ENCODE measurements around the gene SLC38A3.
"Not testable (repeated sequence)": the region's sequence is repeated elsewhere in the genome, so short reads cannot be mapped to it uniquely, and the experiment has no call there.

Gene SLC38A3

DNA sequence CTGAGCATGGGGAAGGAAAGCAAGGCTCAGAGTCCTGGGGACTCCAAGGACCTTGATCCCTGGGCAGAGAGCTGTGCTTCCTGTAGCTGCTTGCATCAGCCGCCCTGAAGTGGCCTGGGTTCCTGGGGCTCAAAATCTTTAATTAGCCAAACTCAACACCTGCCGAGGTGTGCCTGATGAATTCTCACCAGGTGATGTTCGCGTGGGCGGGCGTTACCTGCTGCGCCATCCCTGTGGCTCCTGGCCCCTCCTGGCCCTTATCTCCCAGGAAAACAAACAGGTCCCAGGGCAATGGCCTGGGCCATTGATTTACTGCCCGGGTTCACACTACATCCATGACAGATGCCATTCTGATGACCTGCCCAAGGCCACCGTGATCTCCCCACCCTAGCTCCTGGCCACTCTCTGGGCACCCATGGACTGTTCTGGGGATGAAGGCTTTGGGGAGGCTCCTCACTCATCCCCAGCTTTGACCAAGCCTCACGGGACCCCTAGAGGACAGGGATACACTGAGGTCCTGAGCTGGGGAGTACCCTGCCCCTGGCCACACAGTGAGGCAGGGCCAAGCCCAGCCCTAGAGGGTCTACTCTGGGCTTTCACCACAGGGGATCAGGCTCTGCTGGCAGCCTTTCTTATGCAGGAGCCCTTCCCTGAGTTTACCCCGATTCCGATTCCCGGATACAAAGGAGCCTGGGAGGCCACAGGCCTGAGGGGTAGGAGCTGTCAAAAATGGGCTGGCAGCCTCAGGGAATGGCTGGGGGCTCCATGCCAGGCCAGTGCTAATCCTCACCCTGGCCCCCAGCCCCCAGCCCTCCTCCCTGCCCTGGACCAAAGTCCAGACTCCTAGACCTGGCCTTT lies 5.7 kb downstream of the SLC38A3 start:
- peak; percentile 82 for DNase-seq (ENCODE audit: low spot score)

DNA sequence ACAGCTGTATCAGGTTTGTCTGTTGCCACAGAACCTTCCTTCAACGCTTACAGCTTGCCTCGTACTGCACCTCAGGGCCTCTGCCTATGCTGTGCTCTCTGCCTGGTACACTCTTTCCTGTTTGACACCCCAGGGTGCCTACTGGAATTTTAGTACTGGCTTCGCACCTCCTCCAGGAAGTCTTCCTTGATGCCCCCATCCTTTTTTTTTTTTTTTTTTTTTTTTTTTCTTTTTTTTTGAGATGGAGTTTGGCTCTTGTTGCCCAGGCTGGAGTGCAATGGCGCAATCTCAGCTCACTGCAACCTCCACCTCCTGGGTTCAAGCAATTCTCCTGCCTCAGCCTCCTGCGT lies 6.3 kb downstream of the SLC38A3 start:
- DNase-seq (ENCODE audit: low spot score), result not testable (repeated sequence)

DNA sequence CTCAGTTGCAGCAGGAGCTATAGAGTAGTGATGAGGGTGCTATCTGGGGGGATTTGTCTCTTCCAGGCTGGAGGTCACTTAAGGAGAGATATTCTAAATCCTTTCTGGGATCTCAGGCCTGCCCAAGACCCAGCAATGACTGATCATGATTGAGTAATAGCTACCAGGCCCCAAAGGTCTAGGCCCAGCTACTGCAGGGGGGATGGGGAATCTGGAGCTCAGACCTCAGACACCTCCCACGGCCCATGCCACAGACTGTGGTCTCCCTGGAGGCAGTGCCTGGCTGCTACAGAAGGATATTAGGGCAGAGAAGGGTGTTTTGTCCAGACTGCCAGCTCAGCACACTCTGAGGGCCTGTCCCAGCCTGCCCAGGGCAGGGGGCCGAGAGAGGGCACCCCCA lies 6.9 kb downstream of the SLC38A3 start:
- no peak for DNase-seq (ENCODE audit: low spot score)

DNA sequence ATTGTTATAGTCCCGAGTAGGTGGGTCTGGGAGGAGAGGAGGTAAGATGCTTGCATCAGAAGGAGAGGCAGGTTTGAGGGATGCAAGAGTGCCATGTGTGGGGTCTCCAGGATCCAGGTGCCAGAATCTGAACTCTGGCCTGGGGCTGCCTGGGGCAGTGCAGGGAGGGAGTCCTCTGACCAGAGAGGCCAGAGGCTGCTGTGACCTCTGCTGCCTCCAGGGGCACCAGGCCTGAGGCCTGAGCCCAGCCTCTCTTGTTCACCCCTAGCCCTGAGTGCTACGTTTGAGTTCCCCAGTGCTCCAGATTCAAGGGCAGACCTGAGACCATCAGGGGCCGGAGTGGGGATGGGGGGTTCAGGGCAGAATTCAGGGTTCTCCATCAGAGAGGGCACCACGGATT lies 7.4 kb downstream of the SLC38A3 start:
- no peak for DNase-seq (ENCODE audit: low spot score)

DNA sequence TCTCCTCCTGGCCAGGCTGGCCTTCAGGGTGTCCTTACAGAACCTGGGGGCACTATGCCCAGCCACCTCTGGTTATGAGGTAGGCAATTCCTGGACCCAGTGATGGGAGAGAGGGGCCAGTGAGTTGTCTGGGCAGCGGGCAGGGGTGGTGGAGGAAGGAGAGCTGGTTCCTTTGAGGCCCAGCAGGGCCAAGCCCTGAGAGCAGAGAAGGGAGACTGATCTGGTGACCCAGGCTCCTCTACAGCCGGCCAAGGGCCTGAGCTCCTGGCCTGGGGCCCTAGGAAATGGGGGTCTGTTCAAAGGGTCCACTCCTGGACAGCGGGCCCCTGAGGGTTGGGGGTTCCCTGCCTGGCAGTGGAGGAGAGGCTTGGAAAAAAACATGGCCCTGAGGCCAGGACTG lies 7.9 kb downstream of the SLC38A3 start:
- DNase-seq (ENCODE audit: low spot score), result no peak

DNA sequence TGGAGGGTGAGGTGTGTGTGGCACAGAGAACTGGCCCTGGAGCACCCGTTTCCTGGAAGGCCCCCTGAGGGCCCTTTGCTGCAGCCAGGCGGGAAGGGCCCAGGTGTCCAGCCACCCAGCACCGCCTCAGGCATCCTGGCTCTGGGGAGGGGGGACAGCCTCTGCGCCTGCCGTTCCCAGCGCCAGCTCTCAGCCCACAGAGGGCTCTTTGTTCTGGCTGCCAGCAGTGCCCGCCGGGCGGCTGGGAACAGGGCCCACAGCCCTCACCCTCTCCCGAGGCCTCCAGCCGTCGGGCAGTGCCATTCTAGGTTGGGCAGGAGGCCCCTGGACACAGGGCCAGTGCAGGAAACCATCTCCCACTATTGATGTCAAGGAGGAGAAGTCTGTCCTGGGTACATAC lies 8.3 kb downstream of the SLC38A3 start:
- no peak for DNase-seq (ENCODE audit: low spot score)

DNA sequence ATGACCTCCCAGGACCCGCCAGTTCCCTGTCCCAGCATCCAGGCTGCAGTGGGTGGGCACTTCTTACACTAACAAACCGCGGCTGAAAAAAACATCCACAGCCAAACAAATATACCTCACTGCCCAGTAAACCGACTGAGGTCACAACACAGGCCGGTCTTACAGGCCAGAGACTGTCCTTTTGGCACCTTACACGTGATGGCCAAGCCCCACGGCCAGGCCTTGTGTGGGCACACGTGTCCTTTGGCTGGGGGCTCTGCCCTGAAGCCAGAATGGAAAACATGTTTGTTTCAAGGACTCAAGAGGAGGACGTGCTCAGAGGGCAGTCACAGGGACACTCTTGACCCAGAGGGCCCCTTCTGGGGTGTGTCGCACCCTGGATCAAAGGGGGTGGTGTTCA lies 9.8 kb downstream of the SLC38A3 start:
- DNase-seq (ENCODE audit: low spot score), result no peak

DNA sequence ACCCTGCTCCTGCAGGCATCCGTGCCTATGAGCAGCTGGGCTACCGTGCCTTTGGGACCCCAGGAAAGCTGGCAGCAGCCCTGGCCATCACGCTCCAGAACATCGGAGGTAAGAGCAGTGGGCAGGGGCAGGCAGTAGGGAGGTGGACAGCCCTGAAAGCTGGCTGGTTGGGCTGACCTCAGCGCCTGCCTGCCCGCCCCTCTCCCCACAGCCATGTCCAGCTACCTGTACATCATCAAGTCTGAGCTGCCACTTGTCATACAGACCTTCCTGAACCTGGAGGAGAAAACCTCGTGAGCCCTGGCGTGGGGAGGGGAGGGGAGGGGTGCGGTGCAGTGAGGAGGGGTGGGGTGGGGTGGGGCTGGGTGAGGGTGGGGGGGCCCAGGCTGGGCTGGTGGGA lies 10.5 kb downstream of the SLC38A3 start:
- no peak for DNase-seq (ENCODE audit: low spot score)

DNA sequence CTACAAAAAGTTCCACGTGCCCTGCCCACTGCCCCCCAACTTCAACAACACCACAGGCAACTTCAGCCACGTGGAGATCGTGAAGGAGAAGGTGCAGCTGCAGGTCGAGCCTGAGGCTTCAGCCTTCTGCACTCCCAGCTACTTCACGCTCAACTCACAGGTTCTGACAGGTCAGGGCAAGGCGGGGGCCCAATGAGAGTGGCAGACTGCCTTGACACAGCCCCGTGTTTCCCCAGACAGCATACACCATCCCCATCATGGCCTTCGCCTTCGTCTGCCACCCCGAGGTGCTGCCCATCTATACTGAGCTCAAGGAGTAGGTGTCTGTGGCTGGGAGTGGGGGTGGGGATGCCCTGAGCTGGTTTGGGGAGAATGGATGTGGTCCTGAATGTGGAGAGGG lies 12.6 kb downstream of the SLC38A3 start:
- DNase-seq (ENCODE audit: low spot score), result no peak

DNA sequence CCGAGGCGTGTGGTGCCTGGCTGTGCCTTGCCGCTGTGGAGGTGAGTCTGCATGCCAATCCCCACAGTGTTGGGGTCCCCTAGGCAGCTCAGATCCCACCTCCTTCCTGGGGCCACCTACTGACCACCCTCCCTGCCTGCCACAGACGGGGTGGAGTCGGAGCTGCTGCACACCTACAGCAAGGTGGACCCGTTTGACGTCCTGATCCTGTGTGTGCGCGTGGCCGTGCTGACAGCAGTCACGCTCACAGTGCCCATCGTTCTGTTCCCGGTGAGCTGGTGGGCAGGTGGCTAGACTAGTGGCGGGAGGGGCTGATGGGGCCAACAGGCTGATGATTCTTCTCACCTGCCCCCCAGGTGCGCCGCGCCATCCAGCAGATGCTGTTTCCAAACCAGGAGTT lies 13.4 kb downstream of the SLC38A3 start:
- DNase-seq (ENCODE audit: low spot score), result no peak

DNA sequence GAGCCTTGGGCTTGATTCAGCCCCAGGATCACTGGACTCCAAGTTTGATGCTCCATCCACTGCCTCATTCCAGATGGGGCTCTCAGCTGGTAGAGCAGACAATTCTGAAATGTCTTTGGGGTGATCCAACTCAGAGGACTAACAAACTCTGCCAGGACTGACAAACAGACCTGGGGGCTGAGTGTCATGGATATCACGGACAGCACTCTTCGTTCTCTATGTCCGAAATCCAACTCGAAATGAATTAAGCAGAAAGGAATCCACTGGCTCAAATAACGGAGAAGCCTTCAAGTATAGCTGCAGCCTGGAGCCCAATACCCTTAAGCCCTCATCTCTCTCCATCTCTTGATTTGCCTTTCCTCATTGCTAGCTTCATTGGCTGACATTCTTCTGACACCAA lies 14.2 kb downstream of the SLC38A3 start:
- no peak for DNase-seq (ENCODE audit: low spot score)

DNA sequence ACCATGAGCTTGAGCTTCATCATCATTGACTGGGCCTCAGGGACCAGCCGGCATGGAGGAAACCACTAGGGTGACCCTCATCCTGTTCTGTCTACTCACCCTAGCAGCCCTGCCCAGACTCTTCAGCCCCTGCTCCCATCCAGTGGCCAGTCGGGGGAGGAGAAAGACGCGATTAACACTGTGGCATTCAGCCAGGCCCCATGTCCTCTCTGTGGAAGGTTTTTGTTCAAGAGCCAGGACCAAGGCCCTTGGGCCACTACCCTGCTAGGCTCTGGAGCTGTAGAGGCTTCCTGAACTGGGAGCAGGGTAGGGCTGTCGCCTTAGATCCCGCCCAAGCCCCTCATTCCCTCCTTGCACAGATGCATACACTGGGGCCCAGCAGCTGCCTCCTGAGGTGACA lies 15.0 kb downstream of the SLC38A3 start:
- DNase-seq (ENCODE audit: low spot score), result no peak

DNA sequence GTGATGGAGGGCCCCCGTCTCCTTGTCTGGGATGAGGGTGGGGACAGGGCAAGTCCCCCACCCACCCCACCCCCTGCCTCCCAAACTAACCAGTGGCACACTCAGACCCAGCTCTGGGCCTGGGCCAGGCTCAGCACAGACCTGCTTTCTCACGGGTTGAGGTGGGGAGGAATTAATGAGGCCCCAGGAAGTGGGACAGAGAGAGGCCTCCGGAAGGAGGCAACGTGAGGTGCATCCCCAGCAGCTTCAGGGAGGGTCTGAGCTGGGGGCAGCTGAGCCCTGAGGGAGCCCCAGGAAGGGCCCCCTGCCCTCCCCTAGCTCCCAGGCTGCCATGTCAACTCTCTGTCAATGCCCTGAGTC lies 16.0 kb downstream of the SLC38A3 start:
- no peak for DNase-seq (ENCODE audit: low spot score)

DNA sequence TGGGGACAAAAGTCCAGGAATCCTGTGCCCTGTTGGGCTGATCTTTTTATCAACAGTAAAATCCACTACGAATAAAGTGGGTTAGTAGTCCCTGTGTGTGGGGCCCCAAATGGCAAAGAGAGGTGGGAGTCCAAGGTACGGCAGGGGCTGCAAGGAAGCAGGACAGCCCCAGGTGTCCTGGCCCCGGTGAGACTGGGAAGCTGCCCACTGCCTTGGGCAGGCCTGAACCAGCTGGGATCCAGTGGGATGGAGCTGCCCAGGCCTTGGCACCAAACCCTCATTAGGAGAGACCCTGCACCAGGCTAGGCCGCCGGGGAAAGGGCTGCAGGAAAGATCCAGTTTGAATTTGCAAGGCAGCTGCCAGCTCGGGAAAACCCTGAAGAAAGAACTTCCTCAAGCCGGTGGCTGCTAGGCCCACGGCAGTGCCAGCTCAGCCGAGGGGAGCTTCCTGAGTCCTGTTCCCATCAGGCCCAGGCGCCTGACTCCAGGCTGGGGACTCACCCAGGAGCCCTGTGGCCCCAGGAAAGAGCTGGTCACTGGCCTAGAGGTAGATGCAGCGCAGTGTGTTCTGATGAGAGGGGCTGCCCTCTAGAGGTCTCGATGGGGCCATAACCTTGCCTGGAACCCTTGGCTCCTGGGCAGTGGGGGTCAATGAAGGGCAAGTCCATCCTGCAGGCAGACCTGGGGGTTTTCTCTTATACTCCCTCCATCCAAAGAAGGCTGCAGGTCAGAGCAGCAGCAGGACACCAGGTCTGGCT lies 16.5 kb downstream of the SLC38A3 start:
- DNase-seq (ENCODE audit: low spot score), result peak; percentile 54

DNA sequence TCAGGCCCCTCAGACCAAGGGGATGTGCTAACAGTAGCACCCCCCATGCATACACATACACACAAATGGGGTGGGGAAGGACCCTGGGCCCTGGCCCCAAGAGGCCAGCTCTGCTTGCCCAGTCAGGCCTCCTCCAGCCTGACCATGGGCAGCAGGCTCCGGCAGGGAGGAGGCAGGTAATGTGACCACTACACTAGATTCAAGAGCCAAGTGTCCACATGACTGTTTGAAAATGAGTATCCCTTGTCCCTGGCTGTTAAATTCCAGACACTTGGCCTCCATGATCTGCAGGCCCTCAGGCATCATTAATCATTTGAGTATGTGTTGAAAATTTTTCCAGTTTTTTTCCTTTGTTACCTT lies 17.1 kb downstream of the SLC38A3 start:
- DNase-seq (ENCODE audit: low spot score), result no peak

DNA sequence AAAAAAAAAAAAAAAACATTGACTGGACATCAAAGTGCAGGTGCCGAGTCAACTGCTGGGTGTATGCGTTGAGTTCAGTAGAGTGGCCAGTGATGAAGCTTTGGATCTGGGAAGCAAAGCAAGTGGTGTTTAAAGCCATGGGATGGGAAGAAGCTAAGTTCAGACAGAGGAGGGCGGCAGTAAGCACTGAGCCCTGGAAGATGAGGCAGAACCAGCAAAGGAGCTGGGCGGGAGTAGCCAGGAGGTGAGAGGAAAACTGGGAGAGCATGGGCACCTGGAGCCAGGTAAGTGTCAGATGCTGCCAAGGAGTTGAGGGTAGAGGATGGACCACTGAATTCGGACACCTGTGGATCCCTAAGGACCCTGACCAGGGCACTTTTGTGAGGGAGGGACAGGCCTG lies 19.6 kb downstream of the SLC38A3 start:
- no peak for DNase-seq (ENCODE audit: low spot score)

DNA sequence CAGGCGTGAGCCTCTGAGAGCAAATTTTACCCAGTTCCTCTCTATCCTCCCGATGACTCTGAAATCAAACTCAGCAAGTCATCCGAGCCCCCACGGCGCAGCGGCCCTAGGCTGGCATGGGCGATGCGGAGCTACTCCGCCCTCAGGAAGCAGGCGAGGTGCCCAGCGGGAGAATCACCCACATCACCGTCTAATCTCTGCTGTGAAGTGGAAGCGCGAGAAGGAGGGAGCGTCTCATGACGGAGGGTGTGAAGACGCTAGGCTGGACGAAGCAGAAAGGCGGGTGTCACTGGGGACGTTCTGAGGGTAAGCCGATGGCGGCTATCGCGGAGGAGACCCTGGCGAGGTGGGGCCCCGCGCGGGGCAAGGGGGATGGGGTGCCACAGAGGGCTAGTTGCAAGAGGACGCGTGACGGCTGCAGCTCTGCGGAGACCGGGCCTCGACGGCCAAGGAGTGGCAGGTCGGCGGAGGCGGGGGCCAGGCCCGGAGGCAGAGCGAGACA lies 21.9 kb downstream of the SLC38A3 start:
- no peak for DNase-seq (ENCODE audit: low spot score)

DNA sequence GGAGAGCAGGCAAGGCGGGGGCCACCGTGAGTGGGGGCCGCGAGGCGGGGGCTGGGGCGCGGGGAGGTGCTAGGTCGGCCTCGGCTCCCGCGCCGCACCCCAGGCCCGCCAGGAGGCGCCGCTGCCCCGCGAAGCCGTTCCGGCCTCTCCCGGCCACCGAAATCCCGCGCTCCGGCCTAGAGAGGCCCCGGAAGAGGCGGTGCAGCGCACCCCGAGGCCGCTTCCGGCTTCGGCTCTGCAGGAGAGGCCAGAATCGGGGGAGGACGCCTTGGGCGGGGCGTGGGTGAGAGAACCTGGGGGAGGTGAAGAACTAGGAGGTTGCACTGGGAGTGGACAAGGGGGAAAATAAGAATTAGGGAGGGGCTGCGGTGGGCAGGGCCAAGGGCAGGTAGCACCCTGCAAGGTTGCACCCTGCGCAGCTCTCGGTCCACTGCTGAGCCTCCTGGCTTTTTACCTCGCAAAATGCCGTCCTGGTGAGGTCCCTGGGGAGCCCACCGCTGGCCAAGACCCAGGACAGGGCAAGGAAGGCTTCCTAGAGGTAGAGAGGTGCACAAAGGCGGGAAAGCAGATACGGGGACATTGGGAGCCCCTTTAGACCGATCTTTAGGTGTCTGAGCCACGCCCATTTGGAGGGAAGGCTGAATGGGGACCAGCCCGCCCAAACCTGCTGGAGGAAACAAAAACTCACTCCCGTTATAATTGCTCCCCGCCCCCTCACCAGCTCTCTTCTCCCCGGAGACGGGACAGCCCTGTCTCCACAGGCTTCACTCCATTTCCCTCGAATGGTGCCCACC lies 22.5 kb downstream of the SLC38A3 start:
- DNase-seq (ENCODE audit: low spot score), result peak; percentile 93

DNA sequence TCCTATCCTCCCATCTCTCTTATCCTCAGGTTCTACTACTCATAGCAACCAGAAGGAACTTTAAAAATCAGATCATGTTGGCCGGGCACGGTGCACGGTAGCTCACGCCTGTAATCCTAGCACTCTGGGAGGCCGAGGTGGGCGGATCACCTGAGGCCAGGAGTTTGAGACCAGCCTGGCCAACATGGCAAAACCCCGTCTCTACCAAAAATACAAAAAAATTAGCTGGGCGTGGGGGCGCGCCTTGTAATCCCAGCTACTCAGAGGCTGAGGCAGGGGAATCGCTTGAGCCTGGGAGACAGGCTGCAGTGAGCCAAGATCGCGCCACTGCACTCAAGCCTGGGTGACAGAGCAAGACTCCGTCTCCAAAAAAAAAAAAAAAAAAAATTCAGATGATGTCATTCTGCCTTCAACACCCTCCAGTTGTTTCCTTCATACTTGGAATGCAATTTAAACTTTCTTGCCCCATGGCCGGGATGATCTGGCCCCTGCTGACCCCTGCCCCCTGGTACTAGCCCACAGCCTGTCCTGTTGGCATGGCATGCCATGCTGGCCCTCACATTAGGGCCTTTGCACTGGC lies 23.2 kb downstream of the SLC38A3 start:
- not testable (repeated sequence) for DNase-seq (ENCODE audit: low spot score)

DNA sequence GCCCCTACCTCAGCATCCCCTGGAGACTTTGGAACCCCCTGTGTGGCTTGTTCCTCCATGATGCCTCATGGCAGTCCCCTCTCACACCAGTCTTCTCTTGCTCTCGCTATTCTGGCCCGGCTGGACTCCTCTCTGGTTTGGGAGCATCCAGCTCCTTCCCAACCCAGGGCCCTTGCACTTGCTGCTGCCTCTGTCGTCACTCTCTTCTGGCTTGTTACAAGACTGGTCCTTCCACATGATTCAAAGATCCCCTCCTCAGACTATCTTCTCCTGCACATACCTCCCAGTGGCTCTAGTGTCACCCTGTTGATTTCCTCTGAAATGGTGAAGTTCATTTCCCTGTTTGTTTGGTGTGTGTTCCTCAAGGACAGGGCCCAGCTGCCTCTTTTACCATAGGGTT lies 24.4 kb downstream of the SLC38A3 start:
- no peak for DNase-seq (ENCODE audit: low spot score)

DNA sequence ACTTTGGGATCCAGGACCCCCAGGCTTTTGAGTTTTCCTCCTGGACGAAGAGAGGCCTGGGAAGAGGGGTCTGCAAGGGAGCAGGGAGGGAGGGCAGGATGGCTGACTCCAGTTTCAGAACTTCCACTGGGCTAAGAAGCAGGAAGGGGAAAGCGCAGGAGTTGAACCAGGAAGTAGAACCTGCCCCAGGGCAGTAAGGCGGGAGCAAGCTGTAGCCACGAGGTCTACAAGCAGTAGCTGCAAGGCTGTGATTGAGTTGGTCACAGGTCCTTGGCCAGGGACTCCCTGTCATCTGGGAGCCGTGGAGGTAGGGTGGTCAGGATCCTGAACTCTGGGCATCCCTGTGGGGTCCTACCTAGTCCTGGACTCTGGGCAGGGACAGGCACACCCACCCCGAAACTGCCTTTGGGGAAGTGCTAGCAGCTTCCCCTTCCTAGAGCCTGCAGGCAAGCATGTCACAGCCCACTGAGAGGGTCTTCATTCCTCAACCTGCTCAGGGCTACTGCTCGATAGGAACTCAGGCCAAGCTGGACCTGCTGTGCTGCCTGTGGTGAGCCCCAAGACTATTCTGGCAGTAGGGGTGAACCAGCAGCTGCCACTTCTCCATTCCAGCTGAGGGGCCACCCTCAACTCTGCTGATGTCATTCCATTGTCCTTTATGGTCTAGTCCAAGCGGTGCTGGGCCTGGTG lies 25.2 kb downstream of the SLC38A3 start:
- no peak for DNase-seq (ENCODE audit: low spot score)

DNA sequence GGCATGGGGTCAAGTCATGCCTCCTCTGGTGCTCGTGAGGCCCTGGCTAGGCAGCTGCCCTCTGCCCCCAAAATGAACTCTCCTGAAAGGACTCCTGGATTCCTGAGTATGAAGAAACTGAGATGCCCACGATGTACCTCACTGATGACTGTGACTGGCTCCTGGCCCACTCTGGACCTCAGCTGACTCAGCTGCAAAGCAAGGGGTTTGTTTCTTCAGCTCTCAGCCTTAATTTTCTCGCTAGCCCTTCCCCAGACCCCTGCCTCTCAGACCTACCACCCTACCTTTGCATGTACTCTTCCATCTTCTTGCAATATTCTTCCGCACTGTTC lies 25.7 kb downstream of the SLC38A3 start:
- DNase-seq (ENCODE audit: low spot score), result no peak

Measured in HuH-7.5 (cell line).